Left forelimb (tissue), 1 donor: ENCODE data around the gene SPSB1.

Experiments used
- DNase-seq: peaks from one replicate; pipeline ENCODE4 v3.0.0-alpha.2; 2018; ENCODE audit warnings: low spot score

SPSB1 gene

DNA sequence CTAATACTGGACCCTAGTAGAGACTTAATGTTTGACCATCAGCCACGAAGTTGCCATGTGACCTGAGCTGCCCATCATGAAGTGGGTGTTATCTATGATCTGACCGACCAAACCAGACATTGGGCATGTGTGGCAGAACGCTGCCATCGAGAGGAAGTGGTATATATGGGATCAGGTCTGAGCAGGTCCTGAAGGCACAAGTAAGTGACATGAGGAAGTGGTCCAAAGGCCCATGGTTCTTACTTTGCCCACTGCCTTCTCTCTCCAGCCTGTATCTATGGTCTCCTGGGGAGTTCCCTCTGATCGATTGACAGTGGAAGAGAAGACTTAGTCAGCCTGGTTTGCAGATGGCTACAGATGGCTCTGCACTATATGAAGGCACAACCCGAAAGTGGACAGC lies 7.9 kb downstream of the SPSB1 start:
- no peak for DNase-seq

DNA sequence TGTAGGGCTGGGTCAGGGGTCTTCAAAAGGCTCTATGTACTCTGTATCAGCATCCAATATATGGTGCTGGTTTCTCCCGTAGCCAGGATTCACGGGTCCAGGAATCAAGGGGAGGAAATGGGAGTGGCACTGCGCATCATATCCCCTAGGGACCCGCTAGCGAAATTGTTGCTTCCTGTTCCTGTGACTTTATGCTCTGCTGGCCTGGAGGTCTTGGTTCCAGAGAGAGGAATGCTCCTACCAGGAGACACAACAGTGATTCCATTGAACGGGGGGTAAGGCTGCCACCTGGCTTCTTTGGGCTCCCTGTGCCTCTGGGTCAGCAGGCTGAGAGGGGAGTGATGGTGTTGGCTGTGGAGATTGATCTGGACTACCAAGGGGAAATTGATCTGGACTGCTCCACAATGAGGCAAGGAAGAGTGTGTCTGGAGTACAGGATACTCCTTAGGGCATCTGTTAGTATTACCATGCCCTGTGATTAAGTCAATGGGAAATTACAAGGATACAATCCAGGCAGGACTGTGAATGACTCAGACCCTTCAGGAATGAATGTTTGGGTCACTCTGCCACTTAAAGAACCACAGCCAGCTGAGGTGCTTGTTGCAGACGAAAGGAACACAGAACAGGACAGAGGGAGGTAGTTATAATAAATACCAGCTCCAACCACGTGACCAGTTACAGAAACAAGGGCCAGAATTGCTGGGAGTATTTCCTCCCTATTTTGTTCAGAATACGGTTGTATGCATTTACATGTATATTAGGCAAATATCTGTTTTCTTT lies 10.2 kb downstream of the SPSB1 start:
- no peak for DNase-seq

DNA sequence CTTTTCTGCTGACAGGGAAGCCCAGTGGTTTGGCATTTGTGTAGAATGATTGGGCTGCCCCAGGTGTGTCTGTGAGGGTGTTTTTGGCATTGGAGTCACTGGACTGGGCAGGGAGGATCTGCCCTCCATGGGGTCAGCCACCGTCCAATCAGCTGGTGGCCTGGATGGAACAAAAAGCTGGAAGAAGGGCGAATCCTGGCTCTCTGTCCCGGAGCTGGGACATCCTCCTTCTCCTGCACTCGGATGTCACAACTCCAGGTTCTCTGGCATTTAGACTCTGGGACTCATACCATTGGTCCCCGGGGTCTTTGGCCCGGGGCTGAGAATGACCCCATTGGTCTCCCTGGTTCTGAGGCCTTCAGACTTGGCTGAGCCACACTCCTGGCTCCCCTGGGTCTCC lies 11.2 kb downstream of the SPSB1 start:
- no peak for DNase-seq

DNA sequence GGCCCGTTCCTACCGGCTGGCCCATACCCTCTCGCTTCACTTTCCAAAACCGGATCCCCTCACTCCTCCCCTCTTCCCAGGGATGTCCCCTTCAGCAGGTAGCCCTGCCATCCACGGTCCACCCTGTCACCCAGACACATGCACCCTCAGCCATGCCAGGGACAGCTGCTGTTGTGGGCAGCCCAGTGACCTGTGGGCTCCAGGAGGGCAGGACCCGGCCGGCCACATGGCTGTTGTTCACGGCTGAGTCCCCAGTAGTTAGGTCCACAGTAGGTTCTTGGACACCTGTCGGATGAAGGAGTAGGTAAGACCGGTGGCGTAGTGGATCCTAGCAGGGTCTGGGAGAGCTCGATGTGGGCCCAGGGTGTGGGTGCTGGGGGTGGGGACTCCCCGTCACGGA lies 12.5 kb downstream of the SPSB1 start:
- DNase-seq: no peak

DNA sequence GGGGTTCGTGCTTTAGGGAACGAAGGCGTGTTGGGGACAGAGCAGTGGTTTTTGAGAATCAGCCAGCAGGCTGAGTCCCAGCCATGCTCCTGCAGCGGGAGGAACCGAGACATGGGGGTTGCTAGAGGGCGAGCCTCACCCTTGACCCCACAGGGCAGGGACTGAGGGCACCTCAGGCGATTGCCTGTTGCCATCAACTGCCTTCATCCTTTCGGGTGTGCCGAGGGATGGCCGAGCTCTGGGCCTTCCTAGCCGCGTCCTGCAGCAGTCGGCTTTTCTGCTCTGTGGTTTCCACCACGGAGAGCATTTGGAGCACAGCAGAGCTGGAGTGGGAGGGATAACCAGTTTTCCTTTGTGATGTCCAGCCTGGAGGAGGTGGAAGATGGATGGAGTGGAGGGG lies 13.3 kb downstream of the SPSB1 start:
- no peak for DNase-seq

DNA sequence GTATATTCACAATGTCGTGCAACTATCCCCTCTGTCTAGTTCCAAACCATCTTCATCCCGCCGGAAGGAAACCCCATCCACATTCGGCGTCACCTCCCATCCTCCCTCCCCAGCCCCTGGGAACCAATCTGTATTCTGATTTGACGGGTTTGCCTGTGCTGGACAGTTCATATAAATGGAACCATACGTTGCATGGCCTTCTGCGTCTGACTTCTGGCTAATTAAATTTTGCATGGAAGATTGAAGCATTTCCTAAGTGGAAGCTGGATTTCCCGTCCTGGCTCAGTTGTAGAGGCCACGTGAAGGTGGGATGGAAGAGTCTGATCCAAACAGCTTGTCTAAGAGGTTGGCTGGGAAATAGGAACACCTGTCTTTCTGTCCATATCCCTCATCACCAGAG lies 14.6 kb downstream of the SPSB1 start:
- DNase-seq: no peak

DNA sequence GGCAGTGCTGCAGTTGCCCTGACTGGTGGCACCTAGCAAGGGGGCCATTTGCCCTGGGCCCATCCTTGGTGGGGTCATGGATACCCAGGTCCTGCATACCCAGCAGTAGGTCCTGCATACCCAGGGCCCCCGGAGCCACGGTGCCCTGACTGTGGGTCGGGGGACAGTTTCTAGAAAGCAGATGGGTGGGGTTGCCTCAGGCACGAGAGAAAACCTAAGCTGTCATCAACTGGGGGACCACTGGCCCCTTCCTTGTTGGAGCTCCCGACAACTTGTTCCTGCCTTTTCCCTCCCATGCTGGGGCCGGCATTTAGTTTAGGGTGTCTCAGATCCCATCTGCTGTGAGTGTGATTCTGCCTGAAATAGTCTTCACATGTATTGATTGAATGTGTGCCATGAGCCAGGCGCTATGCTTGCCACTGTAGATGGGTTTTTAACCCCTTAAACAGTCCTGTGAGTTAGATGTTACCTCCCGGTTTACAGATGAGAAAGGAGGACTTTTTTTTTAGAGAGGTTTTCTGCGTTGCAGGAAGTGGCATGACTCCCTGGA lies 15.6 kb downstream of the SPSB1 start:
- no peak for DNase-seq

DNA sequence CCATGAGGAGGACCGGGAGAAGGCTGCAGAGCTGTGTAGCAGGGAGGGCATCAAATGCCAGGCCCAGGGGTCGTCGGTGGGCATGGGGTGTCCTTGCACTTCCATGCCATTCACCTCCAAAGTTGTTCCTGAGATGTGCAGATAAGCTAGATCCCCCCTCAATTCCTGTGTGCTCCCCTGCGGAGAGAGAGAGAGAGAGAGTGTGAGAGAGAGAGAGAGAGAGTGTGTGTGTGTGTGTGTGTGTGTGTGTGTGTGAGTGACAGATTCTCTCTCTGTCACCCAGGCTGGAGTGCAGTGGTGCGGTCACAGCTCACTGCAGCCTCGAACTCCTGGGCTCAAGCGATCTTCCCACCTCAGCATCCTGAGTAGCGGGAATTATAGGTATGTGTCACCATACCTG lies 16.4 kb downstream of the SPSB1 start:
- DNase-seq: no peak

DNA sequence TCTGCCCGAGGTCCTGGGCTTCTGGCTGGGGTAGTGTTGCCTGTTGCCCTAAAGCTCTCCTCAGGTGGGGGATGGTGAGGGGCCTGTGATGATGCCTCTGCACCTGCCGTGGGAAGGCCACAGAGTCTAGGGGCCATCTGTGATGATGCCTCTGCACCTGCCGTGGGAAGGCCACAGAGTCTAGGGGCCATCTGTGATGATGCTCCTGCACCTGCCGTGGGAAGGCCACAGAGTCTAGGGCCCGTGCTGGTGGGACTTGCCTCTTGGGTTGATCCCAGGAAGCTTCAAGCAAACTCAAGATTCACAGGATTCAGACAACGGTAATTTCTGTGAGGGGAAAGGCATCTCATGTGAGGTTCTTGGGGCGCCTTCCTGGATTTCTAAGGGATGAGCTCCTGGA lies 17.3 kb downstream of the SPSB1 start:
- no peak for DNase-seq

DNA sequence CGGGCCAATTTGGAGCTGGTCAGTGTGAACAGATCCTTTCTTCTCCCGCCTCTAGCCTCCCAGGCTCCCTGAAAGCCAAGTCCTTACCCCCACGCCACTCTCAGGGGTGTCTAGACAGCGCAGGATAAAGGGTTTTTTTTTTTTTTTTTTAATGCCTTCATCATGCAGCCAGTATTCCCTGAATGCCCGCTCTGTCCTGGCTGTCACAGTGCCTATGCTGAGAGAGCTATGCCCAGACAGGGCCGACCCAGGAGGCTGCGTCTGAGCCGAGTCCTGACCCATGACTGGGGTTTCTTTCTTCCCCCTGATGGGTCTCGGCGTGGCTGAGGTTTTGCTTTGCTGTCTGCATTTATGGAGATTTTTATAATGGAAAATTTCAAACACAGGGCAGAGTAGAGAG lies 18.3 kb downstream of the SPSB1 start:
- DNase-seq: no peak

DNA sequence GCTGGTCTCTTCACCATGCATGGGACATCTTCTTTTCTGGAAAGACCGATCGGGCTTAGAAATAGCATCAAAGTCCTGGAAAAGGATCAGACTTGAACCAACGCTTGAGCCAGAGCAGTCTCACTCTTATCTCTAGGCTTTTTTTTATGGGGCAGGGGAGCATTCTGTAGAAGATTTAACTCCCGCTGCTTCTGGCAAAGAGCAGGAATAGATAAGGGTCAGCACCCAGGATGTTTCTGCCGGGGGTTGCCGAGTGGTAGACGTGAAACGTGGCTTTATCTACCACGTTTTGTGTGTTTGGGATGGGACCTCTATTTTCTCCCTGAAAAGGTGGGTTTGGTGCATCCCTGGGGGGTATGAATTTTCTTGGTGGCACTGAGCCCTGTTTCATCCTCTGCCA lies 18.8 kb downstream of the SPSB1 start:
- no peak for DNase-seq

DNA sequence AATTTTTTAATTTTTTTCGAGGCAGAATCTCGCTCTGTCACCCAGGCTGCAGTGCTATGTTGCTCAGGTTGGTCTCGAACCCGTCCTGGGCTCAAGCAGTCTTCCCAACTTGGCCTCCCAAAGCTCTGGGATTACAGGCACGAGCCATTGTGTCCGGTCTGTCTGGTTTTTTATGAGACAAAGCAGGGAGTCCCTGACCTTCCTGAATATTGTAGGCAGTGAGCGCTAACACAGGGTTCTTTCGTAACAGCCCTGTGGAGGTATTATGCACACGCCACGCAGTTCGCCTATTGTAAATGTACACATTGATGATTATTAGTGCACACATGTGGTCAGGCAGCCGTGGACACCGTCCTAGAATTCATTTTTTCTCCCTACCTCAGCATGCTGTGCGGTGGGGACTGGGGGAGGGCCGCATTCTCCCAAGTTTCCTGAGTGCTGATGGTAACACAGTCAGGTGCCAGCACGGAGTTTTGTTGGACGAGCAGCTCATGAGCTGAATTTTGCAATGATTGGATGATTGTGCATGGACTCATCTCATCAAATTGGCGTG lies 19.6 kb downstream of the SPSB1 start:
- no peak for DNase-seq

DNA sequence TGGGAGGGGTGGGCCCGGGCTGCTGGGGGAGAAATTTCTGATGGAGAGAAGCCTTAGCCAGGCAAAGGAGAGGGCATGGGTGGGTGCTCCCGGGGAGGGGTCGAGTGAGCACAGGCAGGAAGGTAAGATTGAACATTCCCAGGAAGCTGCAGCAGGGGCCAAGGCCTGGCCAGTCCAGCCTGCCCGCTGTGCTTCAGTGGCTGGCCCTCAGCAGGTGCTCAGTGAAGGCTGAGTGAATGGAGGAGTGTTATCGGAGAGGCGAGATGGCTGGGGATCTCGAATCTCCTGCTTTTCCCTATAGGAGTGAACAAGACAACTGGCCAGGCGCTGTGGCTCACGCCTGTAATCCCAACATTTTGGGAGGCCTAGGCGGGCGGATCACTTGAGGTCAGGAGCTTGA lies 20.9 kb downstream of the SPSB1 start:
- DNase-seq: no peak

DNA sequence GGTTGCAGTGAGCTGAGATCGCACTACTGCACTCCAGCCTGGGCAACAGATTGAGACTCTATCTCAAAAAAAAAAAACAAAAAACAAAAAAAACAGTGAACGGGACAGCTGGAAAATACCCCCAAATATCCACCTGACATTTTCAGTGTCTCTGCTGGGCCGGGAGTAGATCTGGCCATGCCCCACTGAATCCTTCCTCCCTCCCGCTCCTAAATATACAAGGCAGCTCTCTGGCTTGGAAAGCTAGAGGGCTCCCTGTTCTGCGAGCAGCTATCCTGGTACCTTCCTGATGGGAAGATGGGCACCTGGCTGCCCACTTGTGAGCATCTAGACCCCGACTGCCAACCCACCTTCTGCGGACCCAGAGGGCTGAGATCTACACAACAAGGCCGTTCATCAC lies 21.4 kb downstream of the SPSB1 start:
- no peak for DNase-seq

DNA sequence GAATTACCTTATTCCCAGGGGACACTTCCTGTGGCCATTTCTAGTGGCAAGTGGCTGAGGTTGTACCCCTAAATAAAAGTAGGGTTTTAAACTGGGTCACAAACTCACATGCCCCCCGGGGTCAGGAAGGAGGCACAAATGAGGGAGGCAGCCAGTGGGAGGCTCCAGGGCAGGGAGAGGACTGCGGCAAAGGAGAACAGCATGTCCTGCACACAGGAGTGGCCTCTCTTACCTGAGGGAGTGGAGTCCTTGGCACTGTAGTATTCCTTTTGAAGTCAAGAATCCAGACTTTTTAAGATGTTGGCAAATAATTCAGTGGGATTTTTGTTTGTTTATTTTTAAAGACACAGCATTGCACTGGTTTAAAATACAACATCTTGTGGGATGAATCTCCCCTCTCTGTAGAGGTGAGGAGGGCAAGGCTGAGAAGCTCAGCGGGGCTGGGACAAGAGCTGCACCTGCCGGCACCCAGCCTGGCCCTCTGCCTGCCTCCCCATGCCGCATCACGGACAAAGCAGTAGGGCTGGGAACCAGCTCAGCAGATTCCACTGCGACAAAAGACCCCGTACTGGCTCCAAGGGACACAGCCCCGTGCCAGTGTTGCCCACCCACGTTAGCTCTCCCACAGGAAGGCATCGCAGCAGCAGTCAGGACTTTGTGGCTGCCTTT lies 22.2 kb downstream of the SPSB1 start:
- no peak for DNase-seq

DNA sequence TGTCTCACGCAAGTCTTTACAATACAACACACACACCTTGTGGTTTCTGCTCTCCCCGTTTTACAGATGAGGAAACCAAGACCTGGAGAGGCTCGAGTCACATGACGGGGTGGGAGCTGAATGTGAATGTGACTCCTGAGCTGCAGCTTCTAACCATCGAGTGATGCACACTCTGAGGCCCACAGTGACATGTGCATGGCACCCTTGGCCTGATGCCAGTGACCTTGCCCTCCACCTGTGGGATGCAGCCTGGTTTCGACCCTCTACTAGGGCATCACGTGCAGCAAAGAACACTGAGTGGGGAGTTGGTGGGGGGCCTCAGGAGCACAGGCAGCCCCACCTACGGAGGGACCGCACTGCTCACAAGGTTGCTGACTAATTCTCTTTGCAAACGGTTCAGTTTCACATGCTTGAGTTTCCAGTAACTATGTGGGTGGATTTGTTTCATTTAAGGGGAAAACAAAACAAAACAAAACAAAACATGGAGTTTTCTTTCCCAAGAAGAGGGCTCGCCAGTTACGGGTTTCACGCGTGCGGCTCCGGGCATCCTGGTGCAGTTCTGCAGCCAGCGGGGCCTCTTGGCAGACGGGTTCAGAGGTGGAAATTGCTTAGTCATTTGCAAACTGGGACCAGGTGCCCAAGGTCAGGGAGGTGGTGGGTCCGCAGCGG lies 22.9 kb downstream of the SPSB1 start:
- DNase-seq: no peak

DNA sequence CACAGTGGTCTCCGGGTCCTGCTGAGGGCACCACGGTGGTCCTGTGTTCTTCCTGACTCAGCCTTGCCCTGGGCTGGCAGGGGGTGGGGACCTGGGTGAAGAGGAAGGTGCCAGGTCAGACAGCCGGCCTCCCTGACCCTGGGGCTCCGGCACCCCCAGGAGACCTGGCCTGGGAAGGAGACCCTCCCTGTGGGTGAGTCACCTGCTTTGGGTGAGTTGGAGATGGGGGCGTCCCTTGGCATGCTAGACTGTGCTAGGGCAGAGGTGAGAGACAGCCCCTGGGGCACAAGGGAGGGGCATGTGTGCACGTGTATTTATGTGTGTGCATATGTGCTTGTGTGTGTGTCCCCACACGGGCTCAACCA lies 23.4 kb downstream of the SPSB1 start:
- no peak for DNase-seq

DNA sequence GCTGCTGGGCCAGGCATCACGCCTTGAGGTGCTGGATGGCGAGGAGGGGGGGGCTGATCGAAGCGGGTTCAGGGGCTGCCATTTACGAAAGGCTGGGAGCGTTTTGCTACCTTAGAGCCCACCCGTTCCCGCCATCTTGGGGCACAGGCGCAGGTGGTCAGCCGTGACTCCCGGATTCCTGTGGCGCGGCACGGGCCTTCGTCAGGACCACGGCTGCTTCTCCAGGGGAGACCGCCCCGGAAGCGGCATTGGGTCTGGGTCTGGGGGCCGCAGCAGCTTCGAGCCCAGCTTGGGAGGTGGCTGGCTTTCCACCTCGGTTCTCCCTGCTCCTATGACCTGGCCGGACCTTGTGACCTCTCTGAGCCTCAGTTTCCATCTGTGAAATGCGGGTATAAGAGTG lies 23.8 kb downstream of the SPSB1 start:
- no peak for DNase-seq

DNA sequence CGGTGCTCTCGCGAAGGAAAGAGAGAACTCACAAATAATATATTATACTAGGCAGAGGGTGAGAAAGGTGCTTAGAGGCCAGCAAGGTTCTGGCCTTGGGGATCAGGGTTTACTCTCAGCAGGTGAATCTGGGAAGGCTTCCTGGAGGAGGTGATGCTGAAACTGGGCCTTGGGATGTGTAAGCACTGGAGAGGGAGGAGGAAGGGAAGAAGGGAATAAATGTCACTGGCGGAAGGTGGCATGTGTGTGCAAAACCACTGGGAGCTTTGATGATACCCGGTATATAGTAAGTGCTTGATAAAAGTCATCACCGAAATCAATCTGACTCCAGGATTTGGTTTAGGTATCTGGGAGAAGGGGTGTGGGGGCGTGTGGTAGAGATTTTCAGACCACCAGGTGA lies 24.4 kb downstream of the SPSB1 start:
- no peak for DNase-seq

DNA sequence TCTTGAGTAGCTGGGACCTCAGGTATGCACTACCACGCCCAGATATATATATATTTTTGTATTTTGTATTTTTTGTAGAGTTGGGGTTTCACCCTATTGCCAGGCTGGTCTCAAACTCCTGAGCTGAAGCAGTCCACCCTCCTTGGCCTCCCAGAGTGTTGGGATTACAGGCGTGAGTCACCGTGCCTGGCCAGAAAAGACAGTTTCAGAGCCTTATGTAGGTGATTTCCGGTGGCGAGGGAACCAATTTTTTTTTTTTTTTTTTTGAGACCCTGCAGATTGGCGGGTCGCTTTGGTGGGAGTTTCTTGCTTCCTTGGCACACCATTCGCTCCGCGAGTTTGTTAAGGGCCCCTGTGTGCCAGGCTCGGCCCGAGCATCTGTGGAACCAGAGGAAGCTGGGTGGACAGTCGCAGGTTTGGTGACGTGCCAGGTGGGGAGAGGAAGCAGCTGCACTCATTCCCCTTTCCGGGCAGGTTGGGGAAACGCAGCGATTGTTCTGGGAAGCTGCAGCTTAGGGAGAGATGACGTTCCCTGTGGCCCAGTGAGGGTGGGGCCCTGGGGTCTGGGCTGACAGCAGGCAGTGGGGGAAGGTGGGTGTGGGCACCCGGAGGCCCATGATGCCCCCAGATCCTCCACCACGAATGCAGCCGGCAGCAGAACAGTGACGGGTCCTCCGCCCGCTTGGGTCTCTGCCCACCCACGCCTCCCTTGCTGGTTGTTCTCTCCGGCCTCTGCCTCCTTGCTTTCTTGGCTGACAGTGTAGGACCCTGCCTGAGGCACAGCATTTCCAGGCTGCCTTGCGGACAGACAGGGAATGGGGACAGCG lies 25.1 kb downstream of the SPSB1 start:
- DNase-seq: peak; percentile 79

DNA sequence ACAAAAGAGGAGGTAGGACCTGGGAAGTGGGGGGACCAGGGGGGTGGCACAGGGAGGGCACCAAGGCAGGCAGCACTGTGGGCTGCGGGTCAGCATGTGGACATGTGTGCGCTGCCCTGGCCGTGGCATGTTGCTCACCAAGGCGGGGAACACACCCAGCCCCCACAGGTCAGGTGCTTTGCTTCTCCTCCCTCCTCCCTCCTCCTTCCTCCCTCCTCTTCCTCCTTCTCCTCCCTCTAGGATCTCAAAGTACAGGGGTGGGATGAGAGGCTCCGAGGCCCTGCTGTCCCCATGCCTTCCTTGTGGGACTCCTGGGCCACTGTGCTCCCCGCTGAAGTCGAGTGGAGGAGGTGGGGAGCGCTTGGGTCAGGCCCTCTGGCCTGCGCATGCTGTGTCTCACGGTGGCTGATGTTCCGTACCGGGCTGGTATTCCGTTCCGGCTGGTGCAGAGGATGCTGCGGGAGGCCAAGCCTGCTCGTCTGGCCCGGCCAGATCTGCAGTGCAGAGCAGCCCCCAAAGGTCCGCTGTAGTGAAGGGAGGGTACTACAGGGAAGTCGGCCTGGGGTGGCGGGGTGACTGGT lies 26.6 kb downstream of the SPSB1 start:
- no peak for DNase-seq
